Left ventricle myocardium inferior (tissue), 1 donor: ENCODE measurements around the gene SLAMF1. TPM values are rescaled to one million over a fixed set of nuclear protein-coding genes. Genes with fewer than 3 reads are reported as not detected.

ENCODE experiments used
- DNase-seq: peaks from one replicate; pipeline ENCODE4 v3.0.0-alpha.2; 2020
- H3K27ac ChIP-seq: fragments of 200-600 bp; replicated peaks from 2 replicates; pipeline ENCODE4 v1.8.0; 2021
- H3K27me3 ChIP-seq: fragments of 200-600 bp; 2 replicates; pipeline ENCODE4 v1.8.0; 2021; ENCODE audit warnings: low read depth
- H3K36me3 ChIP-seq: fragments of 200-600 bp; 2 replicates; pipeline ENCODE4 v1.8.0; 2021
- H3K4me1 ChIP-seq: fragments of 200-600 bp; 2 replicates; pipeline ENCODE4 v1.8.0; 2021
- H3K4me3 ChIP-seq: fragments of 200-600 bp; 2 replicates; pipeline ENCODE4 v1.8.0; 2021; ENCODE audit warnings: mild to moderate bottlenecking, moderate library complexity
- H3K9me3 ChIP-seq: fragments of 200-600 bp; replicated peaks from 2 replicates; pipeline ENCODE4 v1.8.0; 2021
- CTCF ChIP-seq: fragments of 200-600 bp; IDR thresholded peaks from 2 replicates; pipeline ENCODE4 v1.8.0; 2021; ENCODE audit warnings: antibody characterized with exemption, mild to moderate bottlenecking, borderline replicate concordance
- intact Hi-C: fragments of 100-400 bp; cut with micrococcal nuclease; formaldehyde crosslinking; loops from one replicate; pipeline ENCODE4 v1.11.0; 2022
- total RNA-seq: library from RNA; stranded (reverse); fragmentation: NEBNext Ultra II Directional; extraction: Animal tissue kit (Norgen Biotek cat#: 25700); gene quantifications from one replicate; pipeline ENCODE4 v1.2.1, GENCODE V29; 2021
- donor health status: DM: no; HTN: yes; CAD: no; lungs with severe emphysema.

Gene SLAMF1
- total RNA-seq, 1 donor from 2014 or later: not detected

- TF ChIP-seq CTCF: no peak
- peaks cover 11% of the 10 kb centered on the region for H3K9me3 ChIP-seq
- H3K36me3 ChIP-seq: no peaks in the 10 kb centered on the region
- H3K27me3 ChIP-seq: peaks cover 9% of the 10 kb centered on the region
- no peak for DNase-seq
- no peaks in the 10 kb centered on the region for H3K4me1 ChIP-seq
- peak overlapping the region; percentile 18 for H3K4me3 ChIP-seq
- intact Hi-C loops: no loop called here
- H3K27ac ChIP-seq: peak overlapping the region; percentile 13
Measured at GRCh38 chr1:160578525-160579191, 68.2 kb downstream of the SLAMF1 start.

- Histone ChIP-seq H3K36me3 (no peaks in the 10 kb centered on the region), H3K4me3 (peak overlapping the region; percentile 18), H3K27ac (no peak overlapping the region), H3K9me3 (peaks cover 6% of the 10 kb centered on the region), H3K4me1 (no peaks in the 10 kb centered on the region), H3K27me3 (peaks cover 9% of the 10 kb centered on the region)
- TF ChIP-seq CTCF: no peak
- intact Hi-C loops: no loop called here
- no peak for DNase-seq
Measured at GRCh38 chr1:160578175-160578524, 68.7 kb downstream of the SLAMF1 start.

DNA sequence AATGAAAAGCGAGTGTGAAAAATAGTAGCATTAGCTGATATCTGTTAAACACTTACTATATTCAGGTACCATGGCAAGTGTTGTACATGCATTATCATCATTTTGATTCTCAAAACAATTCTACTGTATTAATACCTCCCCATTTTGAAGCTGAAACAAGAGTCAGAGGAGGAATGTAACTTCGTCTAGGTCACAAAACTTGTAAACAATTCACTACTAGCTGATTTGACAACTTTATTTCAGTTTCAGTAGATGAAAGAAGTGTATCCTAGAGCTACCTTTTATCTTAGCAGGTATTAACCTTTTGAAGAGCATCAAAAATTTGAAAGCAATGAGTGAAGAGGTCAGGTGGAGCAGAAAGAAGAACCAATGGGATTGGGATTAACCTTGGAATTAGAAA is 69.2 kb downstream of the SLAMF1 start:
- H3K27me3 ChIP-seq: peaks cover 9% of the 10 kb centered on the region
- H3K27ac ChIP-seq: no peak overlapping the region
- H3K4me3 ChIP-seq: peak overlapping the region; percentile 18
- no peaks in the 10 kb centered on the region for H3K4me1 ChIP-seq
- no peaks in the 10 kb centered on the region for H3K36me3 ChIP-seq
- no peak for TF ChIP-seq CTCF
- no peak for DNase-seq
- H3K9me3 ChIP-seq: peaks cover 1% of the 10 kb centered on the region
- intact Hi-C loops: no loop called here

DNA sequence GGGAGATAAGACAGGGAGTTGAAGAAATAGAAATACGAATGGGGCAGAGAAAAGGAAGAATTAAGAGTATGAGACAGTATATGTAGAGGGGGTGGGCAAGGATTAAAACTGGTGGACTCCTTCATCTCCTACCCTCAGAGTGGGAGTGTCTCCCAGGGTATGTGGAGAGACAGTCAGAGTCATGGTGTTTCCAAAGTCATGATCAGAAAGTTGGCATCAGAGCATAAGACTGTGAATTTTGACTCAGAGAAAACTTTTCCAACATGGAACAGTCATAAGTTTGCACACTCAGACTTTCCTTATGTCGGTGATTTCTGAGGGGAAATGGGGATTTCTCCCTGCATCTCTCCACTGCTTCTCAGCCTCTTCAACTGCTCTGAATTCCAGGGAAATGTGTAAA is 70.0 kb downstream of the SLAMF1 start:
- no peak overlapping the region for H3K27ac ChIP-seq
- no peaks in the 10 kb centered on the region for H3K4me1 ChIP-seq
- H3K9me3 ChIP-seq: no peaks in the 10 kb centered on the region
- no peaks in the 10 kb centered on the region for H3K36me3 ChIP-seq
- TF ChIP-seq CTCF: no peak
- H3K27me3 ChIP-seq: peaks cover 9% of the 10 kb centered on the region
- intact Hi-C loops: no loop called here
- no peak for DNase-seq
- no peak overlapping the region for H3K4me3 ChIP-seq

DNA sequence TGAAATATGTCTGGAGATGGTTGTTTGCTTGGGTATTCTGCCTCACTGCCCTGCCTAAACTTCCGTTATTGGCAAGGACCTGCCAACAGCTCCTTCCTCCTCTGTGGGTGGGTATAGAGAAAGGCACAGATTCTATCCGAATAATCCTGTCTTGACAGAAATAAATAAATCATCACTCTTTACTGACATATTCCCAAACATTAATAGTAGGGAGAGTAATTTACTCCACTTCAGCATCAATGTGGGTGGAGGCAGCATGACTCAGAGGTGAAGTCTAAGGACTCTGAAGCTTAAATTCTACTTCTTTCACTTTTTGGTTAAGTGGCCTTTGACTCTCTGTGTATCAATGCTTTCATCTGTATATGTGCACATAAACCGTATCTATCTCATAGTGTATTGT is 70.5 kb downstream of the SLAMF1 start:
- intact Hi-C loops: no loop called here
- H3K9me3 ChIP-seq: no peaks in the 10 kb centered on the region
- H3K4me3 ChIP-seq: no peak overlapping the region
- no peak for DNase-seq
- no peak overlapping the region for H3K27ac ChIP-seq
- no peaks in the 10 kb centered on the region for H3K36me3 ChIP-seq
- H3K27me3 ChIP-seq: peaks cover 9% of the 10 kb centered on the region
- no peaks in the 10 kb centered on the region for H3K4me1 ChIP-seq
- TF ChIP-seq CTCF: no peak
